H1 (cell line): ENCODE results near the gene TMEM163. TPM values are rescaled to one million over a fixed set of nuclear protein-coding genes. Genes with fewer than 3 reads are reported as not detected.

ENCODE experiments used
- E2F6 ChIP-seq: IDR thresholded peaks from 2 replicates; pipeline ENCODE4 v1.6.1; 2012; ENCODE audit warnings: inconsistent platforms
- EZH2 ChIP-seq: fragments of 200-600 bp; sonication (generic); IDR thresholded peaks from 2 replicates; pipeline ENCODE4 v1.7.1; 2012; ENCODE audit warnings: low read depth, mild to moderate bottlenecking, moderate library complexity, low read length, inconsistent platforms; ENCODE audit not compliant: severe bottlenecking
- KDM1A ChIP-seq: fragments of 200-600, 300-600 bp; sonication (generic); IDR thresholded peaks from 2 replicates; pipeline ENCODE4 v1.7.1; 2016; ENCODE audit warnings: mild to moderate bottlenecking, low read length, borderline replicate concordance
- KDM5A ChIP-seq: fragments of 200-600 bp; IDR thresholded peaks from 2 replicates; pipeline ENCODE4 v1.7.1; 2012; ENCODE audit warnings: mild to moderate bottlenecking, low read length, inconsistent platforms, mixed read lengths
- MAX ChIP-seq: IDR thresholded peaks from 2 replicates; pipeline ENCODE4 v1.6.1; 2012; ENCODE audit warnings: inconsistent platforms
- PHF8 ChIP-seq: fragments of 200-600 bp; sonication (generic); conservative IDR thresholded peaks from 2 replicates; pipeline ENCODE4 v1.7.1; 2012; ENCODE audit warnings: low read depth, mild to moderate bottlenecking, inconsistent platforms, low read length, moderate library complexity
- POLR2AphosphoS5 ChIP-seq: IDR thresholded peaks from 2 replicates; pipeline ENCODE4 v1.6.1; 2011; ENCODE audit warnings: low read depth, low read length
- POU5F1 ChIP-seq: IDR thresholded peaks from 2 replicates; pipeline ENCODE4 v1.6.1; 2011; ENCODE audit warnings: low read depth, mild to moderate bottlenecking, low read length, moderate library complexity
- USF2 ChIP-seq: IDR thresholded peaks from 2 replicates; pipeline ENCODE4 v1.6.1; 2011; ENCODE audit warnings: low read length, improper control_type of control experiment
- ZNF274 ChIP-seq: IDR thresholded peaks from 2 replicates; pipeline ENCODE4 v1.7.0; 2012; ENCODE audit warnings: low read length, borderline replicate concordance; ENCODE audit errors: extremely low read depth
- polyA plus RNA-seq, 7 experiments: library from polyadenylated mRNA; depleted of rRNA in 3 of 7; stranded (reverse) in 5 of 7; unstranded in 2 of 7; fragments of >200 nt in 5 of 7; fragments of 200-250 nt in 2 of 7; gene quantifications; 1 replicate in 5 of 7; 2 replicates in 1 of 7; 4 replicates in 1 of 7; pipeline versions ENCODE4 v1.2.1 to v1.2.3, GENCODE V29; 2011 to 2013; ENCODE audit warnings: missing spikeins in 2 of 7, mixed read lengths in 2 of 7
- total RNA-seq: library from RNA; stranded (reverse); fragmentation: NEBNext Ultra II Directional; extraction: Animal tissue kit (Norgen Biotek cat#: 25700); gene quantifications from 2 replicates; pipeline ENCODE4 v1.2.1, GENCODE V29; 2021

Gene TMEM163
- total and polyA plus RNA-seq, 2 of the 8 experiments (the other 6 are each of a cell fraction or from before 2014, with no cell fraction given) = 2.8 to 3.2 TPM

GRCh38 chr2:134593519-134593918, 125.3 kb downstream of the TMEM163 start (continued):
- no peak for TF ChIP-seq MAX
- no peak for TF ChIP-seq POLR2AphosphoS5
- TF ChIP-seq USF2 = no peak
- TF ChIP-seq KDM5A = no peak
- no peak for TF ChIP-seq E2F6
- no peak for TF ChIP-seq PHF8
- TF ChIP-seq ZNF274 = no peak
- TF ChIP-seq EZH2 = no peak
- no peak for TF ChIP-seq POU5F1
- no peak for TF ChIP-seq KDM1A
